ENCODE measurements around the gene TMEM179.
"Not testable (repeated sequence)": the region's sequence is repeated elsewhere in the genome, so short reads cannot be mapped to it uniquely, and the experiment has no call there.

TMEM179 gene

GRCh38 chr14:104636846-104637545 is 32.4 kb upstream of the TMEM179 start:
- not testable (repeated sequence) for DNase-seq

DNA sequence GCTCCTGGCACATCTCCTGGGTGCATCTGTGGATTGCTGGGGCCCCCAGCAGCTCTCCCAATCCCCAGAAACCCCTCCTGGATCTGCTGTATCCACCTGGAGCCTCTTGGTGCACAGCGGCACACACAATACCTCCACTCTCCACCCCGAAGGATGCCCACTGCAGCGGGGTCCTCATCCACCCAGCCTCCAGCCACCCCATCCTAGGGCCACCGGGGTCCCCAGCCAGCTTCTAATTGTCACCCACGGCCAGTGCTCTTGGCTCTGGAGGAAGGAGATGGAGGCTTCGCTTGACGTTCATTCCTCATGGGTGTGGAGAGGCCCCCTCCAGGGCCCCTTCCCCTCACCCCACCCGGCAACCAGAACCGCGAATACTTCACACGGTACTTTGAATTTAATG is 31.6 kb upstream of the TMEM179 start:
- no peak for DNase-seq

DNA sequence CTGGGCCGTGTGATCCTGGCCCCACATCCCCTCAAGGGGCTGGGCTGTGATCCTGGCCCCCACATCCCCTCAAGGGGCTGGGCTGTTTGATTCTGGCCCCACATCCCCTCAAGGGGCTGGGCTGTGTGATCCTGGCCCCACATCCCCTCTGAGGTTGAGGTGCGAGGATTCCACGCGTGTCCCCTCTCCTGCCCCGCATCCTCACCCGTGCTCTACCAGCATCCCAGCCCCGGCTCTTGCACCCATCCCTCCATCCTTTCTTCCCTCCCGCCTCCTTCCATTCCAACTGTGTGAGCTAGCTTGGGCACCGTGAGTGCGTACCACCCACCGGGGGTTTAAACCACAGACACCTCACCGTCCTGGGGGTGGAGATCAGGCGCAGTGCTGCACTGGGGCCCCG is 31.1 kb upstream of the TMEM179 start:
- no peak for DNase-seq

DNA sequence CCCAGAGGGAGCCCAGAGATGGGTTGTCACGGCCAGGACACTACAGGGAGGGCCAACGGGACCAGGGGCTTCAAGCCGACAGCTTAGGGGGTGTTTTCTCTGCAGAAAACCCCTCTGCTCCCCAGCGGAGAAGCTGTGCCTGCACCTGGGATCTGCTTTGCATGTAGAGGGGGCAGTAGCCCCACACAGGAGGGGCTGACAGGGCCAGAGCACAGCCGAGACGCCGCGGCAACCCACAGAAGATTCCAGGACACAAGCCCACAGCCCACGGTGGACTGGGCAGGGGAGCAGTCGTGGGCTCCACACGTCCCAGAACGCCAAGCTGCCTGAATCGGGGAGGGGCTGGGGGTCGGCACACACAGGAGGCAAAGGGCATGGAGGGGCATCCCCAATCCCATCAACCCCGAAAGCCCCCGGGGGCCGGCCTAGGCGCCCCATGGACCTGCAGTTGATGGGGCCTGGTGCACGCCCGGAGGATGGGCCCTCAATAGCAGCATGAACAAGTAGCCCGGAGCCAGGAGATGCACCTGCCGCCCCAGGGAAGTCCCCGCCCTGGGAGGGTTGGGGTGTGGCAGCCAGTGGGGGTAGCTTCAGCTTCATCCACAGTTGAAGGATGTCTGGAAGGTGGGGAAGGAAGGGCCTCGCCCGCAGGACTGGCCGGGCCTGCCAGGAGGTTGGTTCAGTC is 30.5 kb upstream of the TMEM179 start:
- no peak for DNase-seq

GRCh38 chr14:104634138-104634760 is 29.7 kb upstream of the TMEM179 start:
- DNase-seq, result no peak

GRCh38 chr14:104633276-104634137 is 28.9 kb upstream of the TMEM179 start:
- DNase-seq, result no peak

GRCh38 chr14:104632781-104633180 is 28.2 kb upstream of the TMEM179 start:
- DNase-seq, result no peak

GRCh38 chr14:104624939-104625338 is 20.4 kb upstream of the TMEM179 start:
- no peak for DNase-seq

DNA sequence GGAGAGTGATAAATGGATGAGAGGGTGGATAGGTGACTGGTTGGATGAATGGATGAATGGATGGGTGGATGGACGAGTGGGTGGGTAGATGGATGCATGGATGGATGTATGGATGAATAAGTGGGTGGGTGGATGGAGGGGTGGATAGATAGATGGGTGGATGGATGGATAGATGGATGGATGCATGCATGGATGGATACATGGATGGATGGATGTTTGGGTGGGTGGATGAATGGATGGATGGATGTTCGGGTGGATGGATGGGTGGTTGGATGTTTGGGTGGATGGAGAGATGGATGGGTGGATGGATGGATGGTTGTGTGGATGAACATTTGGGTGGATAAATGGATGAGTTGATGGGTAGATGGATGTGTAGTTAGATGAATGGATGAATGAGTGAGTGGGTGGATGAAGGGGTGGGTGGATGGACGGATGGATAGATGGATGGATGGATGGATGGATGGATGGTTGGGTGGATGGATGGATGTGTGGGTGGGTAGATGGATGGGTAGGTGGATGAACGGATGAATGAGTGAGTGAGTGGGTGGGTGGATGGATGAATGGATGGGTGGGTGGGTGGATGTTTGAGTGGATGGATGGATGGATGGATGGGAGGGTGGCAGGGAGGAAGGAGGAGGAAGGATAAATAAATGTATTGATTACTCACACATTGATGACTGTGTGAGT is 9.7 kb upstream of the TMEM179 start:
- DNase-seq, result no peak

GRCh38 chr14:104611881-104612280 is 7.3 kb upstream of the TMEM179 start:
- DNase-seq, result no peak

DNA sequence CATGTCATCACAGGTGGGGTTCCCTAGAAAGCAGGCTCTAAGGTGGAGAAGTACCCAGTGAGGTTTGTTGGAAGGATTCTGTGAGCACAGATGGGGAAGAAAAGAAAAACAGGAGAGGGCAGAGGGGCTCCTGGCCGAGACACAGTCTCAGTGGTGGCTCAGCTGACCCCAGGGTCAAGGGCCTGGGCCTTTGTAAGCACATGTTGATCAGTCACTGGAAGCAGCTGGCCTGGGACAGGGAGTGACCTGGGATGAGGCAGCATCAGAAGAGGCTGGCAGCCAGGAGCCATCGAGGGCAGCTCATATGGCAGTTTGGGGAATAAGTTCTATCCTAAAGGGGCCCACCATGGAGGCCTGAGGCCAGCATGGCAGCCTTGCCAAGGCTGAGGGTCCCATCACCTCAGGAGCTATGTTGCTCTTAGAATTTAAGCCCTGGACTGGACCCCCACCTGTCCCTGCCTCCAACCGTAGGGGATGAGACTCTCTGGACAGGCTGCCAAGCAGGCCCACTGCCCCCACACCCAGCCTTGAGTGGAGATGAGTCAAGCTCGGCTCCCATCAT is 6.3 kb upstream of the TMEM179 start:
- no peak for DNase-seq

DNA sequence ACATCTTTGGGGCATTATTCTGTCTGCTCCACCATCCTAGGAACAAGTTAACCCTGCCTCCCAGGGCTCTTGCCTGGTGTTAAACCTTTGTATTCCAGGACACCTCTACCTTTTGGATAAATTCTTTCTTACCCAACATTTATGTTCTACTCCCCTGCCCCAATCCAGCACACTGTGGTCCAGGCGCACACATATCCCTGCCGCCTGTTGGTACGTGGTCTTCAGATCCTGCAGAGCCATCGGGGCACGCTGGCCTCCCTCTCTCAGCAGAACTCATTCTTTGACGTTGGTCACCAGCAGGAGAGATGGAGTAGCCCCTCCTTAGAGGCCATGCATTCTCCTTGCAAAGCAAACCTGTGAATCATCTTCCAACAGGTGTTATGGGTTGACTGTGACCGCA is 5.1 kb upstream of the TMEM179 start:
- no peak for DNase-seq

DNA sequence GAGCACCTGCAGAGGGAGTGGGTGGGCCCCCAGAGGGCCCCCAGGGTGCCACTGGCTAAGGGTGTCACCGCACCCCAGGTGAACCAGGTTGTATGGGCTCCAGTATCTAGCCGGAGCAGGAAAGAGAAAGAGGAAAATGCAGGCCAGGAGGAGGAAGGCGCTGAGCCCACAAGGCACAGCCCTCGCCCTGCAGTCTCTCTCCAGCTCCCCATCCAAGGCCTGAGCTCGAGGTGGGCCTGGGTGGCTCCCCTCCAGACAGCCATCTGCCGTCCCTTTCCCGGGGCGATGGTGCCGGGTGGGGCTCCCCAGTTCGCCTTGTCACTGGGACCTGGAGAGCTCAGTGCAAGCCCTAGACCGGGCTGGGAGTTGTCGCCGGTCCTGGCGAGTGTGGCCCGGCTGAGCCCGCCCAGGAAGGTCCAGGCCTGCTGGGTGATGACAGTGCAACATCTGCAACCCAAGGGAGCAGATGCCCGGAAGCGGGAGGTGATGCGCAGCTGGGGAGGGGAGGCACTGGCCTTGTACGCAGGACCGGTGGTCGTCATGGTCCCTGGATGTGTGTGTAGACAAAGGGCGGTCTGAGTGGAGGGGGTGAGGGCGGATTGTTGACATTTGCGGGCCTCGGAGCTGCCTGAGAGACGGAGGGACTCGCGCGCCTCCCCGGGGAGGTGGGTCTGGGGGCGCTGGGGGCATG is 716 bp downstream of the TMEM179 start:
- DNase-seq, result peak; percentile 49

DNA sequence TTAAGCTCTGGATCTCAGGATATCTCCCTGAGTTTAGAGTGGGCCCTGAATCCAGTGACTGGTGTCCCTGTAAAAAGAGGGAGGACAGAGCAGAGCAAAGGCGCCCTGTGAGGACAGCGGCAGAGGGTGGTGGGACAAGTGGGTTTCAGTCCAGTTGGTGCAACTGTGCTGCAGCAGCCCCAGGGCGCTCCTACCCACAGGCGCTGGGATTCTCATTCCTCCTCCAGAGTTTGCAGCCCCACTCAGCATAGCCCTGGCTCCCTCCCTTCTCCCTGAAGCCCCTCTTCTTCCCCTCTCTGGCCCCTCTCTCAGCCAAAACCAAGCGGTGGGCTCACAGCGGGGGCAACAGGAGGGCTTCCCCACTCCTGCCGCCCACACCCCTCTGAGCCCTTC is 1.6 kb downstream of the TMEM179 start:
- DNase-seq, result no peak

GRCh38 chr14:104602315-104602932 is 2.1 kb downstream of the TMEM179 start:
- no peak for DNase-seq

DNA sequence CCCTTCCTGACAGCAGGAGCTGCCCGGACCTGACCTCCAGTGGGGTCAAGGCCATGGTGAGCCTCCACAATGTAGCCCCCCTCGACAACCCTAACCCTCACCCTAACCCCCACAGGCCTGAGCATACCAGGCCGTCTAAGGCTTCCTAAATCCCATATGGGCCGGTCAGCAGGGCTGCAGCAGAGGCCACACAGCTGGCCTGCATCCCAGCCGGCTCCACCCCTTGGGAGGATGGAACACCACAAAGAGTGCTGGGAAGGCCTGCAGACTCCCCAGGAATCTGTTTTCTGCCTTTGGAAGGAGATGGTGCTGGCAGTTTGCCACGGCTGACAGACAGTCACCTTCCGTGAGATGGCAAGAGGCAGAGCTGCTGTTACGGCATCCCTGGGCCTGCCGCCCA is 2.8 kb downstream of the TMEM179 start:
- no peak for DNase-seq

DNA sequence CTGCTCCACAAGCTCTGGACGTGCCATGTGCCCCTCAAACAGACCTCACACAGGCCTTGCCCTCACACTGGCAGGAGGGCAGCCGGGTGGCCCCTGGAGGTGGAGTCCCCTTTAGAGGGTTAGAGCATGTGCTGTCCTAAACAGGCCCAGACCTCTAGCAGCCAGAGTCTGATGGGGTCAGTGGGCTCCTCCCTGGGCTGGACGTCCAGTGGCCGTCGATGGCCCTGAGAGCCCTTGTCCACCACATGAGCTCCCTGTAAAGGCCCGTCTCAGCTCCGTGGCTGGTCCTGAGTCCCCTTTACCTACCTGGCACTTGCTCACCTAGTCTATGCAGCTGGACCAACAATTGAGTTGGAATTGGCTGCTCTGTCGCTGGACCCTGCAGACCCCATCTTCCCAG is 3.8 kb downstream of the TMEM179 start:
- no peak for DNase-seq

DNA sequence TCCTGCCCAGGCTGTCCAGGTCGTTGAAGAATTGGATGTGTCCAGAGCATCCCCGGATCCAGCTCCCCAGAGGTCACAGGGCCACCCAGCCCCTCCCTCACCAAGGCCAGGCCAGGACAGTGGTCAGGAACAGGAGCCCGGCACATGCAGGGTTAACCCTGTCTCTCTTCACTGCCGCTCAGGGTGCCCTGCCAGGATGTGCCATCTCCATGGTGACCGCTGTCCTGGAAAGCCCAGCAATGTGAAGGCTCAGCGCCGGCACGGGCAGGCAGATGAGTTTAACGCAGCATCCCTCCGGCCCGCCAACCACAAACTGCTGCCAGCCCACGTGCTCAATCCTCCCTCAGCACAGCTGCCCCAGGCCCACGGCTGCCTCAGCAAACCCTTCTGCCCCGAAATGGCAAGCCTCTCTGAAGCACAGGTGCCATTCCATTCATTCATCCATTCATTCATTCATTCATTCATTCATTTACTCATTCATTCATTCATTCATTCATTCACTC is 4.4 kb downstream of the TMEM179 start:
- no peak for DNase-seq

- DNase-seq, result no peak
Measured at GRCh38 chr14:104599446-104599845, 5.1 kb downstream of the TMEM179 start.

GRCh38 chr14:104598910-104599273 is 5.7 kb downstream of the TMEM179 start:
- DNase-seq, result no peak
